ENCODE data around the gene CHIC1. TPM values are rescaled to one million over a fixed set of nuclear protein-coding genes. Genes with fewer than 3 reads are reported as not detected.

CHIC1 gene
- total RNA-seq, 1 donor from 2014 or later: 20.2 TPM

Other genes with a start within 250 kb of the CHIC1 start
- gene CDX4, start 116.1 kb upstream of the CHIC1 start, total RNA-seq: not detected in 2 replicates

Measured in renal cortical epithelial cell (primary cell).